Endothelial cell of umbilical vein (primary cell): ENCODE measurements around the gene CEP83. TPM values are rescaled to one million over a fixed set of nuclear protein-coding genes. Genes with fewer than 3 reads are reported as not detected.

Experiments
- BruUV-seq: library from RNA; stranded (reverse); fragments of 400-500 nt; replicated peaks from 2 replicates; lab custom pipeline; 2021; lab: Mats Ljungman, UMichigan
- CTCF ChIA-PET: fragments of 300-600, 350-600 bp; sonication (Branson Sonifier 250); formaldehyde crosslinking; loops from one replicate; lab custom pipeline; 2021; ENCODE audit warnings: antibody characterized with exemption, inconsistent platforms; lab: Charles Lee
- POLR2A ChIA-PET: fragments of 300-600, 350-600 bp; sonication (Branson Sonifier 250); formaldehyde crosslinking; loops from one replicate; lab custom pipeline; 2021; ENCODE audit warnings: antibody characterized with exemption, inconsistent platforms; lab: Charles Lee
- DNase-seq: peaks from one replicate; pipeline ENCODE4 v3.0.0-alpha.2; 2011; ENCODE audit warnings: low read depth, low spot score
- FAIRE-seq: peaks from 2 replicates; lab custom pipeline; 2011; peaks lifted over from hg19 to GRCh38; lab: Jason Lieb, UNC
- H2AFZ ChIP-seq: 2 replicates; pipeline ENCODE4 v1.6.0; 2012; ENCODE audit warnings: low read depth, low read length, control low read depth, inconsistent platforms
- H3K27ac ChIP-seq: 2 replicates; pipeline ENCODE4 v1.5.1; 2011; ENCODE audit warnings: low read depth, mild to moderate bottlenecking, control low read depth, low read length, moderate library complexity; ENCODE audit not compliant: insufficient read depth
- H3K27me3 ChIP-seq, 2 experiments: 2 replicates each; pipeline versions ENCODE4 v1.6.0 to v1.6.1; 2011; ENCODE audit warnings: low read length in 2 of 2, mixed read lengths in 1 of 2; ENCODE audit not compliant: control insufficient read depth in 2 of 2, insufficient read depth in 2 of 2
- H3K36me3 ChIP-seq, 2 experiments: 2 replicates in 1 of 2; 3 replicates in 1 of 2; pipeline ENCODE4 v1.5.1; 2011; ENCODE audit warnings: low read length in 2 of 2, mild to moderate bottlenecking in 1 of 2, moderate library complexity in 1 of 2; ENCODE audit not compliant: control insufficient read depth in 2 of 2, insufficient read depth in 2 of 2; ENCODE audit errors: extremely low read depth in 1 of 2
- H3K4me1 ChIP-seq: 3 replicates; pipeline ENCODE4 v1.5.1; 2011; ENCODE audit warnings: mild to moderate bottlenecking, low read length; ENCODE audit not compliant: control insufficient read depth, insufficient read depth; ENCODE audit errors: extremely low read depth
- H3K4me2 ChIP-seq: 2 replicates; pipeline ENCODE4 v1.6.1; 2011; ENCODE audit warnings: low read length, control low read depth, mixed read lengths; ENCODE audit not compliant: insufficient read depth
- H3K4me3 ChIP-seq, 3 experiments: fragments of 200-600 bp in 1 of 3; sonication (generic), shearing (Covaris generic) in 1 of 3; replicated peaks in 1 of 3; 2 replicates each; pipeline ENCODE4 v1.5.1; 2011 to 2016; ENCODE audit warnings: control low read depth in 3 of 3, low read length in 3 of 3, mild to moderate bottlenecking in 2 of 3, inconsistent platforms in 1 of 3, low read depth in 1 of 3, moderate library complexity in 1 of 3; ENCODE audit not compliant: insufficient read depth in 1 of 3
- H3K79me2 ChIP-seq: 2 replicates; pipeline ENCODE4 v1.6.0; 2012; ENCODE audit warnings: low read length, inconsistent platforms; ENCODE audit not compliant: control insufficient read depth, insufficient read depth
- H3K9ac ChIP-seq: replicated peaks from 2 replicates; pipeline ENCODE3; 2011; ENCODE audit warnings: low read length, control low read depth; ENCODE audit not compliant: insufficient read depth; ENCODE audit errors: extremely low read depth
- H3K9me1 ChIP-seq: replicated peaks from 3 replicates; pipeline ENCODE4 v1.6.0; 2011; ENCODE audit warnings: mild to moderate bottlenecking, low read length; ENCODE audit not compliant: control insufficient read depth, insufficient read depth; ENCODE audit errors: extremely low read depth
- H3K9me3 ChIP-seq: replicated peaks from 2 replicates; pipeline ENCODE4 v1.5.1; 2012; ENCODE audit warnings: low read length, inconsistent platforms; ENCODE audit not compliant: control insufficient read depth, insufficient read depth
- H4K20me1 ChIP-seq: replicated peaks from 2 replicates; pipeline ENCODE3; 2011; ENCODE audit warnings: mild to moderate bottlenecking, low read length; ENCODE audit not compliant: control insufficient read depth, insufficient read depth; ENCODE audit errors: extremely low read depth
- CTCF ChIP-seq, 2 donors: IDR thresholded peaks; 1 replicate in 1 of 2; 2 replicates in 1 of 2; pipeline ENCODE4 v1.5.1; 2011; ENCODE audit warnings: low read length in 2 of 2, mild to moderate bottlenecking in 2 of 2, moderate library complexity in 2 of 2, control low read depth in 1 of 2, inconsistent platforms in 1 of 2, low read depth in 1 of 2; ENCODE audit not compliant: insufficient read depth in 1 of 2; ENCODE audit errors: extremely low read depth in 1 of 2
- EZH2 ChIP-seq: IDR thresholded peaks from 2 replicates; pipeline ENCODE4 v1.6.1; 2012; ENCODE audit warnings: borderline replicate concordance, low read depth, mild to moderate bottlenecking, moderate library complexity, low read length, inconsistent platforms; ENCODE audit not compliant: severe bottlenecking
- FOS ChIP-seq: IDR thresholded peaks from 2 replicates; pipeline ENCODE4 v1.6.1; 2011; ENCODE audit warnings: mild to moderate bottlenecking, low read length, moderate library complexity, borderline replicate concordance; ENCODE audit not compliant: insufficient read depth
- GATA2 ChIP-seq: IDR thresholded peaks from 2 replicates; pipeline ENCODE4 v1.7.0; 2011; ENCODE audit warnings: low read depth, mild to moderate bottlenecking, moderate library complexity, mixed read lengths, low read length; ENCODE audit not compliant: insufficient read length, insufficient read depth
- JUN ChIP-seq: IDR thresholded peaks from 2 replicates; pipeline ENCODE4 v1.6.1; 2011; ENCODE audit warnings: borderline replicate concordance, low read depth; ENCODE audit not compliant: insufficient read length, insufficient read depth
- MAX ChIP-seq: IDR thresholded peaks from 2 replicates; pipeline ENCODE4 v1.6.1; 2011; ENCODE audit not compliant: insufficient read depth, insufficient read length
- MYC ChIP-seq: IDR thresholded peaks from one replicate; pipeline ENCODE4 v1.6.1; 2011; ENCODE audit warnings: mild to moderate bottlenecking, low read depth, low read length
- POLR2A ChIP-seq: IDR thresholded peaks from 2 replicates; pipeline ENCODE4 v1.6.1; 2012; ENCODE audit warnings: low read depth, mild to moderate bottlenecking, control low read depth, low read length
- POLR2AphosphoS5 ChIP-seq: IDR thresholded peaks from 2 replicates; pipeline ENCODE4 v1.6.1; 2012; ENCODE audit warnings: low read depth, mild to moderate bottlenecking, control low read depth, low read length, moderate library complexity; ENCODE audit not compliant: insufficient read depth
- dilution Hi-C: fragments of 300-500 bp; cut with MboI; formaldehyde crosslinking; loops from one replicate; pipeline ENCODE4 v1.15.0; 2019; ENCODE audit warnings: low sequenced_read_pairs; ENCODE audit not compliant: extremely low pct_ligation_motif_present
- intact Hi-C: fragments of 100-400 bp; cut with micrococcal nuclease; formaldehyde crosslinking; loops from one replicate; pipeline ENCODE4 v1.10.0; 2022
- polyA plus RNA-seq, 4 experiments: library from polyadenylated mRNA; depleted of rRNA in 3 of 4; stranded (reverse) in 3 of 4; unstranded in 1 of 4; fragments of >200 nt; gene quantifications; 2 replicates each; pipeline versions ENCODE4 v1.2.1 to v1.2.3, GENCODE V29; 2011 to 2012; ENCODE audit warnings: missing spikeins in 1 of 4
- total RNA-seq: library from RNA; stranded (reverse); gene quantifications from 2 replicates; pipeline ENCODE4 v1.2.3, GENCODE V29; 2021

The CEP83 gene
- total and polyA plus RNA-seq, 2 donors (not counting 3 experiments of a cell fraction or from before 2014, with no cell fraction given), result 2.9 to 15.3 TPM

- no peak for TF ChIP-seq POLR2AphosphoS5
- TF ChIP-seq CTCF (IDR thresholded peaks at IDR 0.05; ENCODE audit: extremely low read depth in 1 of 2, insufficient read depth in 1 of 2, low read depth in 1 of 2, low read length in 2 of 2), result no peak
- no peak for TF ChIP-seq FOS
- TF ChIP-seq MAX, result no peak
- no peak for TF ChIP-seq POLR2A
- TF ChIP-seq EZH2, result no peak
- TF ChIP-seq MYC, result no peak
- TF ChIP-seq JUN, result no peak
- TF ChIP-seq GATA2, result no peak
- CTCF ChIA-PET, result interaction anchor here (1.8 kb wide), 1 partner anchor 16 kb away, joined by 5 read pairs; no protein-coding TSS in a partner anchor
- H3K4me1 ChIP-seq, result no peaks in the 10 kb centered on the region
- H3K4me3 ChIP-seq, result no peak overlapping the region
- FAIRE-seq (no peak), DNase-seq (no peak)
- H3K27me3 ChIP-seq, result peaks cover 3 to 4% of the 10 kb centered on the region in 2 experiments
- no peaks in the 10 kb centered on the region for H3K9me1 ChIP-seq
- dilution Hi-C loops (no loop called here), intact Hi-C loops (no loop called here)
- POLR2A ChIA-PET, result no interaction called here
- H3K36me3 ChIP-seq, result no peaks in the 10 kb centered on the region
- no peak overlapping the region for H3K9ac ChIP-seq
- BruUV-seq, result no TSS peak
- H3K27ac ChIP-seq, result no peak overlapping the region
- H3K4me2 ChIP-seq, result no peak overlapping the region
- H2AFZ ChIP-seq, result no peak overlapping the region
- no peaks in the 10 kb centered on the region for H4K20me1 ChIP-seq
- H3K79me2 ChIP-seq, result no peaks in the 10 kb centered on the region
- H3K9me3 ChIP-seq, result no peaks in the 10 kb centered on the region
Observed at GRCh38 chr12:94481734-94482133, 22.1 kb upstream of the CEP83 start.
